Calu3 (cell line): ENCODE measurements around the gene DNMBP. TPM values are rescaled to one million over a fixed set of nuclear protein-coding genes. Genes with fewer than 3 reads are reported as not detected.
"Not testable (repeated sequence)": the region's sequence is repeated elsewhere in the genome, so short reads cannot be mapped to it uniquely, and the experiment has no call there.

ENCODE experiments used
- BruUV-seq: library from RNA; stranded (reverse); fragments of 400-500 nt; replicated peaks from 2 replicates; lab custom pipeline; 2021; lab: Mats Ljungman, UMichigan
- CTCF ChIA-PET: fragments of 300-600 bp; sonication (Branson Sonifier 250); formaldehyde crosslinking; loops from one replicate; lab custom pipeline; 2022; ENCODE audit warnings: antibody characterized with exemption; lab: Charles Lee
- DNase-seq: peaks from one replicate; pipeline ENCODE4 v3.0.0; 2022
- H3K27ac Mint-ChIP-seq: one replicate; pipeline ENCODE4 v1.8.0; 2022; ENCODE audit warnings: mixed read lengths; ENCODE audit not compliant: unreplicated experiment
- H3K27me3 Mint-ChIP-seq: one replicate; pipeline ENCODE4 v1.8.0; 2022; ENCODE audit warnings: mixed read lengths; ENCODE audit not compliant: unreplicated experiment
- H3K36me3 Mint-ChIP-seq: one replicate; pipeline ENCODE4 v1.8.0; 2022; ENCODE audit warnings: mild to moderate bottlenecking, moderate library complexity, mixed read lengths; ENCODE audit not compliant: insufficient read depth, unreplicated experiment
- H3K4me1 Mint-ChIP-seq: one replicate; pipeline ENCODE4 v1.8.0; 2022; ENCODE audit warnings: mild to moderate bottlenecking, low read depth, mixed read lengths; ENCODE audit not compliant: unreplicated experiment
- H3K4me3 Mint-ChIP-seq: one replicate; pipeline ENCODE4 v1.8.0; 2022; ENCODE audit warnings: mild to moderate bottlenecking, low read depth, moderate library complexity, mixed read lengths; ENCODE audit not compliant: unreplicated experiment
- H3K9me3 Mint-ChIP-seq: one replicate; pipeline ENCODE4 v1.8.0; 2022; ENCODE audit warnings: low read depth, mixed read lengths; ENCODE audit not compliant: unreplicated experiment
- CTCF ChIP-seq: fragments of 200-600 bp; IDR thresholded peaks from one replicate; pipeline ENCODE4 v1.8.0; 2022; ENCODE audit warnings: antibody characterized with exemption; ENCODE audit not compliant: unreplicated experiment
- intact Hi-C: fragments of 100-400 bp; cut with micrococcal nuclease; formaldehyde crosslinking; loops from one replicate; pipeline ENCODE4 v1.10.0; 2022; ENCODE audit not compliant: unreplicated experiment
- total RNA-seq: library from RNA; stranded (reverse); gene quantifications from 2 replicates; pipeline ENCODE4 v1.2.3, GENCODE V29; 2022

The DNMBP gene
- total RNA-seq, 1 experiment from 2014 or later = 17.6 TPM

- no peak for TF ChIP-seq CTCF
- H3K4me1 Mint-ChIP-seq = peaks cover 10% of the 10 kb centered on the region
- no TSS peak for BruUV-seq
- no peaks in the 10 kb centered on the region for H3K27me3 Mint-ChIP-seq
- no peak overlapping the region for H3K27ac Mint-ChIP-seq
- intact Hi-C loops = loop anchor here (2.0 kb wide), 3 partner anchors 34 to 58 kb away; no protein-coding TSS in a partner anchor
- H3K4me3 Mint-ChIP-seq = no peak overlapping the region
- peaks cover 5% of the 10 kb centered on the region for H3K36me3 Mint-ChIP-seq
- H3K9me3 Mint-ChIP-seq = no peaks in the 10 kb centered on the region
- DNase-seq = no peak
- CTCF ChIA-PET = interaction anchor here (0.6 to 1.6 kb wide), 5 partner anchors 19 to 119 kb away, joined by 3 to 6 read pairs (median 4); partner anchors contain the start of gene DNMBP
These were observed 45.0 kb downstream of the DNMBP start for GRCh38 chr10:99964791-99965190.

GRCh38 chr10:99963467-99964165 is 46.1 kb downstream of the DNMBP start:
- H3K36me3 Mint-ChIP-seq, DNase-seq, H3K27me3 Mint-ChIP-seq, H3K9me3 Mint-ChIP-seq, H3K27ac Mint-ChIP-seq, H3K4me3 Mint-ChIP-seq, CTCF ChIA-PET, BruUV-seq: not testable (repeated sequence)
- peaks cover 10% of the 10 kb centered on the region for H3K4me1 Mint-ChIP-seq
- intact Hi-C loops = loop anchor here (2.0 kb wide), 3 partner anchors 33 to 57 kb away; no protein-coding TSS in a partner anchor

- no peaks in the 10 kb centered on the region for H3K36me3 Mint-ChIP-seq
- CTCF ChIA-PET = no interaction called here
- H3K9me3 Mint-ChIP-seq = no peaks in the 10 kb centered on the region
- no peaks in the 10 kb centered on the region for H3K27me3 Mint-ChIP-seq
- H3K4me1 Mint-ChIP-seq = no peaks in the 10 kb centered on the region
- no peak for DNase-seq
- no peak overlapping the region for H3K27ac Mint-ChIP-seq
- H3K4me3 Mint-ChIP-seq = no peak overlapping the region
- no TSS peak for BruUV-seq
- intact Hi-C loops = no loop called here
- TF ChIP-seq CTCF = no peak
These were observed 50.9 kb downstream of the DNMBP start for GRCh38 chr10:99958806-99959205.

- Mint-ChIP-seq H3K9me3 (no peaks in the 10 kb centered on the region), H3K4me3 (no peak overlapping the region), H3K27me3 (no peaks in the 10 kb centered on the region), H3K4me1 (no peaks in the 10 kb centered on the region), H3K27ac (no peak overlapping the region), H3K36me3 (no peaks in the 10 kb centered on the region)
- intact Hi-C loops = no loop called here
- TF ChIP-seq CTCF = no peak
- DNase-seq = no peak
- CTCF ChIA-PET = no interaction called here
- no TSS peak for BruUV-seq
These were observed 51.4 kb downstream of the DNMBP start for GRCh38 chr10:99958302-99958701.

GRCh38 chr10:99953510-99953909 is 56.2 kb downstream of the DNMBP start:
- H3K27ac Mint-ChIP-seq, CTCF ChIA-PET, BruUV-seq, DNase-seq, intact Hi-C loops, H3K4me1 Mint-ChIP-seq, H3K4me3 Mint-ChIP-seq, H3K36me3 Mint-ChIP-seq, H3K9me3 Mint-ChIP-seq, H3K27me3 Mint-ChIP-seq: not testable (repeated sequence)
